ENCODE measurements around the gene LAMC3.

LAMC3 gene

GRCh38 chr9:130987738-130988399 lies 21.1 kb upstream of the LAMC3 start:
- no peak overlapping the region for H3K4me3 ChIP-seq (replicated peaks in 1 of 2; ENCODE audit: low read depth in 2 of 2, low read length in 2 of 2)
- TF ChIP-seq CTCF (IDR thresholded peaks at IDR 0.05; ENCODE audit: low read depth, low read length): no peak

GRCh38 chr9:130988400-130988747 lies 20.6 kb upstream of the LAMC3 start:
- DNase-seq (ENCODE audit: low read depth in 2 of 2): no peak
- no peak for TF ChIP-seq CTCF (IDR thresholded peaks at IDR 0.05; ENCODE audit: low read depth, low read length)
- no peak overlapping the region for H3K4me3 ChIP-seq (replicated peaks in 1 of 2; ENCODE audit: low read depth in 2 of 2, low read length in 2 of 2)

More at GRCh38 chr9:130987738-130988399, 21.1 kb upstream of the LAMC3 start:
- DNase-seq (ENCODE audit: low read depth in 2 of 2): no peak

GRCh38 chr9:130988905-130989304 lies 20.1 kb upstream of the LAMC3 start:
- H3K4me3 ChIP-seq (replicated peaks in 1 of 2; ENCODE audit: low read depth in 2 of 2, low read length in 2 of 2): no peak overlapping the region
- TF ChIP-seq CTCF (IDR thresholded peaks at IDR 0.05; ENCODE audit: low read depth, low read length): no peak
- DNase-seq (ENCODE audit: low read depth in 2 of 2): no peak

DNA sequence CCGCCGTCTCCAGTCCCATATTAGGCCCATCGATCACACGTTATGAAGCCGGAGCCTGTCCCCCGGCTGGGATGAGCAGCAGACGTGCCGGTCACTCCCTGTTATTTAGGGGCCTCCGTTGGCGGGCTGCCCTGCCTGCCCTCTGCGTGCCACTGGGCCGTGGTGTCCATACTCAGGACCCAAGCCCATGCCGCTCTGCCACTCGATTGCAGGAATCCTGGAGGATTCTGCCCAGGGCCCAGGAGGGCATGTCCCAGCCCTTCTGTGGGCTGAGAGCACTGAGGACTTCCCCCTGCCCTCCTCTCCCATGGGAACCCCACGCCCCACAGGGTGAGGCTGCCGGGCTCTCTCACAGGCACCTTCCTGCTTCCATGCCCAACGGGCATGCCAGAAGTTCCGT lies 19.6 kb upstream of the LAMC3 start:
- no peak for TF ChIP-seq CTCF (IDR thresholded peaks at IDR 0.05; ENCODE audit: low read depth, low read length)
- no peak overlapping the region for H3K4me3 ChIP-seq (replicated peaks in 1 of 2; ENCODE audit: low read depth in 2 of 2, low read length in 2 of 2)
- DNase-seq (ENCODE audit: low read depth in 2 of 2): no peak

GRCh38 chr9:130989891-130990290 lies 19.1 kb upstream of the LAMC3 start:
- no peak overlapping the region for H3K4me3 ChIP-seq (replicated peaks in 1 of 2; ENCODE audit: low read depth in 2 of 2, low read length in 2 of 2)
- DNase-seq (ENCODE audit: low read depth in 2 of 2): no peak
- TF ChIP-seq CTCF (IDR thresholded peaks at IDR 0.05; ENCODE audit: low read depth, low read length): no peak

GRCh38 chr9:130990306-130990977 lies 18.5 kb upstream of the LAMC3 start:
- no peak for DNase-seq (ENCODE audit: low read depth in 2 of 2)
- no peak overlapping the region for H3K4me3 ChIP-seq (replicated peaks in 1 of 2; ENCODE audit: low read depth in 2 of 2, low read length in 2 of 2)
- TF ChIP-seq CTCF (IDR thresholded peaks at IDR 0.05; ENCODE audit: low read depth, low read length): no peak

All from cardiac fibroblast (primary cell).